Stomach (tissue), 9 donors: ENCODE data around the gene YEATS4. TPM values are rescaled to one million over a fixed set of nuclear protein-coding genes. Genes with fewer than 3 reads are reported as not detected.

Source experiments
- DNase-seq, 2 donors: peaks; one replicate each; pipeline versions ENCODE4 v3.0.0 to v3.0.0-alpha.2; 2013 to 2019
- H3K27ac ChIP-seq, 5 donors: fragments of 200-600 bp in 4 of 5; sonication (generic) in 4 of 5; one replicate each; pipeline ENCODE4 v1.5.1; 2013 to 2019; ENCODE audit warnings: mild to moderate bottlenecking in 1 of 5, moderate library complexity in 1 of 5
- H3K27me3 ChIP-seq, 3 donors: fragments of 200-600 bp; sonication (generic); one replicate each; pipeline ENCODE4 v1.5.1; 2017 to 2019; ENCODE audit warnings: mixed run types in 1 of 3
- H3K36me3 ChIP-seq, 4 donors: fragments of 200-600 bp; sonication (generic); 1 replicate in 3 of 4; 2 replicates in 1 of 4; pipeline ENCODE4 v1.5.1; 2016 to 2019
- H3K4me1 ChIP-seq, 4 donors: fragments of 200-600 bp; sonication (generic); one replicate each; pipeline ENCODE4 v1.5.1; 2016 to 2019
- H3K4me3 ChIP-seq, 4 donors: fragments of 200-600 bp; sonication (generic) in 3 of 4; one replicate each; pipeline ENCODE4 v1.5.1; 2016 to 2019; ENCODE audit warnings: mild to moderate bottlenecking in 1 of 4
- H3K9me3 ChIP-seq, 4 donors: fragments of 200-600 bp; sonication (generic); one replicate each; pipeline ENCODE4 v1.5.1; 2016 to 2019
- CTCF ChIP-seq, 7 experiments: fragments of 450-650 bp in 4 of 7; fragments of 200-600 bp in 3 of 7; sonication (generic) in 3 of 7; IDR thresholded peaks; one replicate each; pipeline ENCODE4 v1.5.1; 2016 to 2019; ENCODE audit warnings: antibody characterized with exemption in 7 of 7, control low read depth in 2 of 7, mild to moderate bottlenecking in 1 of 7
- EP300 ChIP-seq: sonication (generic); formaldehyde crosslinking; IDR thresholded peaks from one replicate; pipeline ENCODE4 v1.6.1; 2017; ENCODE audit warnings: antibody characterized with exemption
- POLR2A ChIP-seq, 4 donors: fragments of 450-650 bp; IDR thresholded peaks; one replicate each; pipeline ENCODE4 v1.6.1; 2016; ENCODE audit warnings: antibody characterized with exemption in 4 of 4, control low read depth in 2 of 4, mild to moderate bottlenecking in 1 of 4, moderate library complexity in 1 of 4
- POLR2AphosphoS5 ChIP-seq, 3 donors: sonication (generic); formaldehyde crosslinking; IDR thresholded peaks; one replicate each; pipeline ENCODE4 v1.6.1; 2016; ENCODE audit warnings: antibody characterized with exemption in 3 of 3
- WGBS, 5 donors: extraction: QIAGEN DNeasy Blood & Tissue Kit in 3 of 5; methylation state at CpG; one replicate each; pipeline versions ENCODE4 v1.1.5 to v1.1.7; 2013 to 2018; 5-methylcytosine and 5-hydroxymethylcytosine counted together
- intact Hi-C: fragments of 100-400 bp; cut with DNase I; formaldehyde crosslinking; loops from one replicate; pipeline ENCODE4 v1.15.1; 2023; ENCODE audit warnings: low total_unique reads
- polyA plus RNA-seq, 3 donors: library from polyadenylated mRNA; stranded (reverse); fragments of 200-250 nt; gene quantifications; one replicate each; pipeline ENCODE4 v1.2.3, GENCODE V29; 2013
- total RNA-seq, 5 donors: library from RNA; depleted of rRNA; stranded (reverse); fragments of >200 nt; gene quantifications; one replicate each; pipeline versions ENCODE4 v1.1.0 to v1.2.3, GENCODE V29; 2014 to 2016
- donor health status: healthy with polysubstance abuse.
- donor health status: Bipolar disorder and iron deficiency.
- donor health status: healthy.

Gene YEATS4
- total and polyA plus RNA-seq, 8 donors, result 10.3 to 26.8 (median 15.4) TPM; not detected in 1

DNA sequence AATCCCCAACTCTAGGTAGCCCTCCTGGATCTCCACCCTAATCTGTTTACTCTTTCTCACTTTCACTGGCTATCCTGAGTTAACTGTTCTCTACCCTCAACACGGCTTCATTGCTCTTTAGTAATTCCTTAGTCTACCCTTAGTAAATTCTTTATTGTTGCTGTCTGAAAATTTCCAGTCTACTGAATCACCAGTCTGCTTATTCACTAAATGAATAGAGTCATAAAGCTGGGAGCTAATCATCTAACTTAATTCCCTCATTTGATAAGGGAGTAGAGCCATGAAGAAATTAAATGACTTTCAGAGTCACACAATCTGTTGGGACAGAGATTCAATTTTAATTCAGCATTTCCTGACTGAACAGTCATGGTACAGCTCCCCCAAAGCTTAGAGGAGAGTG lies 36.5 kb downstream of the YEATS4 start:
- H3K27ac ChIP-seq, result no peak overlapping the region
- TF ChIP-seq POLR2AphosphoS5 (IDR thresholded peaks at IDR 0.05) (no peak), EP300 (no peak), CTCF (IDR thresholded peaks at IDR 0.05) (no peak), POLR2A (IDR thresholded peaks at IDR 0.05) (no peak)
- no peaks in the 10 kb centered on the region for H3K4me1 ChIP-seq
- peaks cover 0 to 9% (median 0%) of the 10 kb centered on the region in 4 donors for H3K9me3 ChIP-seq
- H3K36me3 ChIP-seq, result peaks cover 4 to 18% (median 11%) of the 10 kb centered on the region in 4 donors
- intact Hi-C loops, result no loop called here
- WGBS, 5 donors, result 76 to 90% (median 82%) methylated on average over 1 of the region's 1 CpG
- no peak overlapping the region for H3K4me3 ChIP-seq
- DNase-seq, result no peak
- no peaks in the 10 kb centered on the region for H3K27me3 ChIP-seq

- Histone ChIP-seq H3K4me3 (no peak overlapping the region), H3K4me1 (no peaks in the 10 kb centered on the region), H3K27ac (no peak overlapping the region), H3K36me3 (peaks cover 0 to 9% (median 3%) of the 10 kb centered on the region in 4 donors), H3K9me3 (peaks cover 0 to 9% (median 0%) of the 10 kb centered on the region in 4 donors), H3K27me3 (no peaks in the 10 kb centered on the region)
- WGBS, 5 donors, result 94 to 99% (median 97%) methylated on average over 3 of the region's 3 CpGs
- TF ChIP-seq POLR2AphosphoS5 (IDR thresholded peaks at IDR 0.05) (no peak), EP300 (no peak), POLR2A (IDR thresholded peaks at IDR 0.05) (no peak)
- intact Hi-C loops, result no loop called here
- no peak for DNase-seq
These were observed 37.4 kb downstream of the YEATS4 start for GRCh38 chr12:69396963-69397362.

DNA sequence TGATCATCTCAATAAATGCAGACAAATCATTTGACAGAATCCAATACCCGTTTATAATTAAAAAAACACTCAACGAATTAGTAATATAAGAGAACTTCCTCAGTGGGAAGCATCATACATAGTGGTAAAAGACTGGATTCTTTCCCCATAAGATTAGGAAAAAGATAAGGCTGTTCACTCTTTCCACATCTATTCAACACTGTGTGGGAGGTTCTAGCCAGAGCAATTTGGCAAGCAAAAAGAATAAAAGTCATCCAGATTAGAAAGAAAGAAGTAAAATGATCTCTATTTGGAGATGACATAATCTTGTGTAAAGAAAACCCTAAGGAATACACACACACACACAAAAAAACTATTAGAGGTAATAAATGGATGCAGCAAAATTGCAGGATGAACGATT lies 38.4 kb downstream of the YEATS4 start:
- H3K4me3 ChIP-seq, result no peak overlapping the region
- H3K4me1 ChIP-seq, result no peaks in the 10 kb centered on the region
- peaks cover 0 to 7% (median 3%) of the 10 kb centered on the region in 4 donors for H3K36me3 ChIP-seq
- TF ChIP-seq POLR2AphosphoS5 (IDR thresholded peaks at IDR 0.05) (no peak), CTCF (IDR thresholded peaks at IDR 0.05) (no peak), POLR2A (IDR thresholded peaks at IDR 0.05) (no peak), EP300 (no peak)
- WGBS, 5 donors, result 89 to 98% (median 97%) methylated on average over 3 of the region's 3 CpGs
- H3K27ac ChIP-seq, result no peak overlapping the region
- no peaks in the 10 kb centered on the region for H3K27me3 ChIP-seq
- no peak for DNase-seq
- peaks cover 0 to 9% (median 0%) of the 10 kb centered on the region in 4 donors for H3K9me3 ChIP-seq
- intact Hi-C loops, result no loop called here

GRCh38 chr12:69401940-69402339 lies 42.4 kb downstream of the YEATS4 start:
- no peak for TF ChIP-seq CTCF (IDR thresholded peaks at IDR 0.05)
- no peak for TF ChIP-seq POLR2A (IDR thresholded peaks at IDR 0.05)
- no peak for TF ChIP-seq POLR2AphosphoS5 (IDR thresholded peaks at IDR 0.05)
- peaks cover 0 to 5% (median 0%) of the 10 kb centered on the region in 4 donors for H3K9me3 ChIP-seq
- no peaks in the 10 kb centered on the region for H3K27me3 ChIP-seq
- no peak overlapping the region for H3K27ac ChIP-seq
- 54 to 81% (median 65%) methylated on average over 4 of the region's 4 CpGs for WGBS, 5 donors
- H3K4me1 ChIP-seq, result no peaks in the 10 kb centered on the region
- no peak for DNase-seq
- peaks cover 0 to 7% (median 2%) of the 10 kb centered on the region in 4 donors for H3K36me3 ChIP-seq
- no peak overlapping the region for H3K4me3 ChIP-seq
- intact Hi-C loops, result no loop called here

GRCh38 chr12:69404851-69405565 lies 45.5 kb downstream of the YEATS4 start:
- TF ChIP-seq POLR2A (IDR thresholded peaks at IDR 0.05) (no peak), CTCF (IDR thresholded peaks at IDR 0.05) (no peak), POLR2AphosphoS5 (IDR thresholded peaks at IDR 0.05) (no peak)
- no peaks in the 10 kb centered on the region for H3K9me3 ChIP-seq
- intact Hi-C loops, result no loop called here
- no peak for DNase-seq
- no peaks in the 10 kb centered on the region for H3K4me1 ChIP-seq
- no peaks in the 10 kb centered on the region for H3K27me3 ChIP-seq
- H3K4me3 ChIP-seq, result no peak overlapping the region
- H3K36me3 ChIP-seq, result peaks cover 0 to 4% (median 0%) of the 10 kb centered on the region in 4 donors
- WGBS, 5 donors, result 80 to 91% (median 89%) methylated on average over 7 of the region's 7 CpGs
- no peak overlapping the region for H3K27ac ChIP-seq
